ENCODE results near the gene SAMHD1. TPM values are rescaled to one million over a fixed set of nuclear protein-coding genes. Genes with fewer than 3 reads are reported as not detected.
"Not testable (repeated sequence)": the region's sequence is repeated elsewhere in the genome, so short reads cannot be mapped to it uniquely, and the experiment has no call there.

Gene SAMHD1
- total RNA-seq, 2 experiments from 2014 or later = 318 to 346 TPM

- no peaks in the 10 kb centered on the region for H3K9me3 Mint-ChIP-seq (ENCODE audit: insufficient read depth)
- no peak overlapping the region for H3K4me3 Mint-ChIP-seq
- DNase-seq (no peak), ATAC-seq (no peak)
- no peaks in the 10 kb centered on the region for H3K36me3 Mint-ChIP-seq (ENCODE audit: low read depth)
- CTCF ChIA-PET = interaction anchor here (0.8 to 2.3 kb wide), 2 partner anchors 13 to 41 kb away, joined by 3 to 9 read pairs; no protein-coding TSS in a partner anchor
- no peak overlapping the region for H3K27ac Mint-ChIP-seq
- POLR2A ChIA-PET = no interaction called here
- peaks cover 9% of the 10 kb centered on the region for H3K4me1 Mint-ChIP-seq (ENCODE audit: low read depth)
- no peaks in the 10 kb centered on the region for H3K27me3 Mint-ChIP-seq (ENCODE audit: low read depth)
Observed at GRCh38 chr20:36849333-36850065, 102.0 kb downstream of the SAMHD1 start.

- Mint-ChIP-seq H3K9me3 (ENCODE audit: insufficient read depth) (no peaks in the 10 kb centered on the region), H3K36me3 (ENCODE audit: low read depth) (no peaks in the 10 kb centered on the region), H3K27me3 (ENCODE audit: low read depth) (no peaks in the 10 kb centered on the region), H3K27ac (no peak overlapping the region), H3K4me3 (no peak overlapping the region), H3K4me1 (ENCODE audit: low read depth) (peaks cover 12% of the 10 kb centered on the region)
- CTCF ChIA-PET = interaction anchor here (2.3 kb wide), 1 partner anchor 40 kb away, joined by 9 read pairs; no protein-coding TSS in a partner anchor
- DNase-seq = no peak
- POLR2A ChIA-PET = no interaction called here
- no peak for ATAC-seq
Observed at GRCh38 chr20:36848677-36849076, 102.8 kb downstream of the SAMHD1 start.

- H3K4me1 Mint-ChIP-seq (ENCODE audit: low read depth) = peaks cover 17% of the 10 kb centered on the region
- POLR2A ChIA-PET = no interaction called here
- ATAC-seq = no peak
Observed at GRCh38 chr20:36848078-36848660, 103.3 kb downstream of the SAMHD1 start.

GRCh38 chr20:36847710-36848040 is 103.8 kb downstream of the SAMHD1 start:
- CTCF ChIA-PET = interaction anchor here (0.6 to 3.6 kb wide), 3 partner anchors 9 to 369 kb away, joined by 3 to 21 read pairs (median 6); no protein-coding TSS in a partner anchor
- no peaks in the 10 kb centered on the region for H3K9me3 Mint-ChIP-seq (ENCODE audit: insufficient read depth)
- no peaks in the 10 kb centered on the region for H3K36me3 Mint-ChIP-seq (ENCODE audit: low read depth)
- H3K4me1 Mint-ChIP-seq (ENCODE audit: low read depth) = peaks cover 22% of the 10 kb centered on the region
- ATAC-seq (no peak), DNase-seq (no peak)
- H3K27me3 Mint-ChIP-seq (ENCODE audit: low read depth) = no peaks in the 10 kb centered on the region
- POLR2A ChIA-PET = interaction anchor here (1.3 kb wide), 1 partner anchor 9 kb away, joined by 4 read pairs; no protein-coding TSS in a partner anchor
- no peak overlapping the region for H3K4me3 Mint-ChIP-seq
- H3K27ac Mint-ChIP-seq = no peak overlapping the region

More at GRCh38 chr20:36848078-36848660, 103.3 kb downstream of the SAMHD1 start:
- CTCF ChIA-PET = interaction anchor here (1.4 to 3.6 kb wide), 2 partner anchors 9 to 12 kb away, joined by 6 to 21 read pairs; no protein-coding TSS in a partner anchor
- Mint-ChIP-seq H3K9me3 (ENCODE audit: insufficient read depth) (no peaks in the 10 kb centered on the region), H3K4me3 (no peak overlapping the region), H3K27ac (no peak overlapping the region), H3K36me3 (ENCODE audit: low read depth) (no peaks in the 10 kb centered on the region), H3K27me3 (ENCODE audit: low read depth) (no peaks in the 10 kb centered on the region)
- DNase-seq = no peak

GRCh38 chr20:36847009-36847709 is 104.3 kb downstream of the SAMHD1 start:
- H3K9me3 Mint-ChIP-seq (ENCODE audit: insufficient read depth) = no peaks in the 10 kb centered on the region
- H3K27me3 Mint-ChIP-seq (ENCODE audit: low read depth) = no peaks in the 10 kb centered on the region
- H3K36me3 Mint-ChIP-seq (ENCODE audit: low read depth) = no peaks in the 10 kb centered on the region
- POLR2A ChIA-PET = interaction anchor here (0.9 to 1.3 kb wide), 2 partner anchors 10 to 73 kb away, joined by 3 to 4 read pairs; partner anchors contain the start of gene DSN1
- no peak overlapping the region for H3K4me3 Mint-ChIP-seq
- H3K27ac Mint-ChIP-seq = no peak overlapping the region
- CTCF ChIA-PET = interaction anchor here (0.6 to 3.6 kb wide), 4 partner anchors 8 to 369 kb away, joined by 3 to 21 read pairs (median 6); no protein-coding TSS in a partner anchor
- H3K4me1 Mint-ChIP-seq (ENCODE audit: low read depth) = peaks cover 27% of the 10 kb centered on the region
- ATAC-seq (no peak), DNase-seq (no peak)

- Mint-ChIP-seq H3K36me3 (ENCODE audit: low read depth) (no peaks in the 10 kb centered on the region), H3K4me1 (ENCODE audit: low read depth) (peaks cover 38% of the 10 kb centered on the region), H3K27me3 (ENCODE audit: low read depth) (no peaks in the 10 kb centered on the region), H3K4me3 (no peak overlapping the region), H3K9me3 (ENCODE audit: insufficient read depth) (no peaks in the 10 kb centered on the region), H3K27ac (peak overlapping the region; percentile 39)
- ChIA-PET POLR2A (interaction anchor here (1.1 kb wide), 1 partner anchor 9 kb away, joined by 5 read pairs; no protein-coding TSS in a partner anchor), CTCF (interaction anchor here (0.8 to 3.6 kb wide), 3 partner anchors 9 to 37 kb away, joined by 3 to 21 read pairs (median 3); a partner anchor contains a TSS)
- ATAC-seq (no peak), DNase-seq (no peak)
Observed at GRCh38 chr20:36845288-36845971, 106.1 kb downstream of the SAMHD1 start.

GRCh38 chr20:36841030-36841429 is 110.5 kb downstream of the SAMHD1 start:
- H3K4me1 Mint-ChIP-seq (ENCODE audit: low read depth) = peaks cover 55% of the 10 kb centered on the region
- peak overlapping the region; percentile 81 for H3K27ac Mint-ChIP-seq
- not testable (repeated sequence) for ATAC-seq; H3K36me3 Mint-ChIP-seq (ENCODE audit: low read depth); H3K9me3 Mint-ChIP-seq (ENCODE audit: insufficient read depth); DNase-seq; H3K27me3 Mint-ChIP-seq (ENCODE audit: low read depth); H3K4me3 Mint-ChIP-seq
- ChIA-PET POLR2A (interaction anchor here (1.0 kb wide), 1 partner anchor 15 kb away, joined by 4 read pairs; no protein-coding TSS in a partner anchor), CTCF (interaction anchor here (1.0 to 1.6 kb wide), 5 partner anchors 16 to 79 kb away, joined by 3 to 6 read pairs (median 4); partner anchors contain the start of gene DSN1)

Other genes starting within 250 kb of the SAMHD1 start
- gene NDRG3, start 205.6 kb downstream of the SAMHD1 start, total RNA-seq = 10 to 100 TPM; 37.2 to 39.4 TPM
- 10 to 100 TPM; 40.2 to 41.8 TPM for gene DSN1, start 177.9 kb downstream of the SAMHD1 start, total RNA-seq
- not detected for gene TLDC2, start 75.6 kb downstream of the SAMHD1 start, total RNA-seq
- 10 to 100 TPM; 55.6 to 56.3 TPM for gene RBL1, start 144.3 kb upstream of the SAMHD1 start, total RNA-seq
- 100 to 1,000 TPM; 163 to 165 TPM for gene RPN2, start 227.6 kb upstream of the SAMHD1 start, total RNA-seq
- gene MROH8, start 227.8 kb upstream of the SAMHD1 start, total RNA-seq = 1 to 10 TPM; 2.6 to 2.8 TPM

Data from activated CD8-positive, alpha-beta T cell treated with anti-CD3 and anti-CD28 coated beads, Interleukin-2, amount 10 ng/mL, durations not matched to agents 7 days and 5 days (primary cell).